Mesodermal cell (in vitro differentiated cells): ENCODE data around the gene TMEM117.

Experiments
- H3K27ac ChIP-seq: 2 replicates; pipeline ENCODE4 v1.7.0; 2013; ENCODE audit warnings: mild to moderate bottlenecking, low read depth, low read length, moderate library complexity; ENCODE audit not compliant: severe bottlenecking
- H3K36me3 ChIP-seq: 2 replicates; pipeline ENCODE4 v1.7.1; 2013; ENCODE audit warnings: mild to moderate bottlenecking, low read length, moderate library complexity; ENCODE audit not compliant: control insufficient read depth, insufficient read depth
- H3K4me1 ChIP-seq: one replicate; pipeline ENCODE4 v1.7.1; 2013; ENCODE audit warnings: mild to moderate bottlenecking, low read length; ENCODE audit not compliant: insufficient read depth, control insufficient read depth, poor library complexity, severe bottlenecking
- H3K4me3 ChIP-seq: 2 replicates; pipeline ENCODE4 v1.7.0; 2013; ENCODE audit warnings: low read length, control low read depth, mild to moderate bottlenecking; ENCODE audit not compliant: insufficient read depth, poor library complexity, severe bottlenecking; ENCODE audit errors: extremely low read depth
- H3K9me3 ChIP-seq: 2 replicates; pipeline ENCODE4 v1.7.1; 2013; ENCODE audit warnings: mild to moderate bottlenecking, low read length, moderate library complexity; ENCODE audit not compliant: control insufficient read depth
- WGBS, 2 experiments: methylation state at CpG; one replicate each; pipeline ENCODE4 v1.1.5; 2013; ENCODE audit warnings: missing lambda C conversion rate in 2 of 2; ENCODE audit not compliant: insufficient coverage in 2 of 2; 5-methylcytosine and 5-hydroxymethylcytosine counted together

The TMEM117 gene

DNA sequence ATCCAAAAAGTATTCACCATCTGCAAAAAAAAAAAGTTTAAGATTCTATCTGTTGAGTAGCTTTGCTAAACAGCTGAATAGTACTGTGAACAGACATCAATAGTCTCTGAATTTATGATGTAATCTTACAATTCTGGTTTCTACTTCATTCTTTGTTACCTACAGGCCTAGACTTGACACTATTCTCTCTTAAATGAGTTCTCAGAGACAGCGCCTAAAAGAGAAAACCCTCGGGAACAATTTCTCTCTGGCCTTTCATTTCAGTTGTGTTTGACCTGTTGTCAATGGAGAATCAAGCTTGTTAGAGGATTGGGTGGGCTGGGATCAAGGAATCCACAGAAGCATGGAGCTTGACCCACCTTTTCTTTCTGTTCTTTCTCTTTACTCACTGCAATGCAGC is 23.8 kb upstream of the TMEM117 start:
- no peaks in the 10 kb centered on the region for H3K36me3 ChIP-seq
- no peaks in the 10 kb centered on the region for H3K9me3 ChIP-seq
- H3K4me1 ChIP-seq, result no peaks in the 10 kb centered on the region
- H3K27ac ChIP-seq, result no peak overlapping the region
- no peak overlapping the region for H3K4me3 ChIP-seq
- 85 to 100% methylated on average over 2 of the region's 2 CpGs for whole genome bisulfite sequencing, 2 experiments

DNA sequence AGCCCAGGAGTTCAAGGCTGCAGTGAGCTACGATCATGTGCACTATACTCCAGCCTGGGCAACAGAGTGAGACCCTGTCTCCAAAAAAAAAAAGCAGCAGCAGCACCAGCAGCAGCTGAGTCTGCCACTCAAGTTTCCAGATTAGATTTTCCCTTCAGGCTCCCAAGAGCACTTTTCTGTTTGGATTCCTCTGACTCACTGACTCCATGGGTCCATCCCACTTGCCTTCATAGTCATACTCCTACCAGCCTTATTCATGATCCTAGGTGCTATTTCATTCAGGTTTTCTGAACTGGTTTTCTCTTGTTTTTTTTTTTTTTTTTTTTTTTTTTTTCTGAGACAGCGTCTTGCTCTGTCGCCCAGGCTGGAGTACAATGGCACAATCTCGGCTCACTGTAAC is 23.0 kb upstream of the TMEM117 start:
- WGBS, 2 experiments, result 96 to 100% methylated on average over 1 to 3 of the region's 4 CpGs

GRCh38 chr12:43815416-43815815 is 20.5 kb upstream of the TMEM117 start:
- WGBS, 2 experiments, result 96 to 97% methylated on average over 3 of the region's 3 CpGs
- H3K4me1 ChIP-seq, result no peaks in the 10 kb centered on the region
- no peak overlapping the region for H3K27ac ChIP-seq
- no peaks in the 10 kb centered on the region for H3K36me3 ChIP-seq
- no peak overlapping the region for H3K4me3 ChIP-seq
- H3K9me3 ChIP-seq, result no peaks in the 10 kb centered on the region

More for the DNA sequence above, 23.0 kb upstream of the TMEM117 start:
- no peaks in the 10 kb centered on the region for H3K9me3 ChIP-seq
- no peak overlapping the region for H3K4me3 ChIP-seq
- H3K27ac ChIP-seq, result no peak overlapping the region
- no peaks in the 10 kb centered on the region for H3K36me3 ChIP-seq
- H3K4me1 ChIP-seq, result no peaks in the 10 kb centered on the region

DNA sequence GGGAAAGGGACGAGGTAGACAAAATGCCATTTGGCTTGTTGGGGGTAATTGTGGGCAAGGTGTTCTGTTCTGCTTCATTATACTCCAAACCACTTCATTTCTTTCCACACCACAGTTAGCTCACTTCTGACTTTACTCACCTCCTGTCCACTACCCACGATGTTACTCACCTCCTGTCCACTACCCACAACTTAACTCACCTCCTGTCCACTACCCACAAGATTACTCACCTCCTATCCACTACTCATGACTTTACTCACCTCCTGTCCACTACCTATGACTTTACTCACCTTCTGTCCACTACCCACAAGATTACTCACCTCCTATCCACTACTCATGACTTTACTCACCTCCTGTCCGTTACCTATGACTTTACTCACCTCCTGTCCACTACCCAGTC is 19.7 kb upstream of the TMEM117 start:
- Histone ChIP-seq H3K27ac (no peak overlapping the region), H3K4me1 (no peaks in the 10 kb centered on the region), H3K4me3 (no peak overlapping the region), H3K9me3 (no peaks in the 10 kb centered on the region), H3K36me3 (no peaks in the 10 kb centered on the region)
- 76 to 96% methylated on average over 1 to 2 of the region's 3 CpGs for WGBS, 2 experiments

- WGBS, 2 experiments, result 91 to 93% methylated on average over 6 to 8 of the region's 8 CpGs
- H3K27ac ChIP-seq, result no peak overlapping the region
- H3K4me1 ChIP-seq, result peaks cover 3% of the 10 kb centered on the region
- H3K36me3 ChIP-seq, result no peaks in the 10 kb centered on the region
- H3K9me3 ChIP-seq, result no peaks in the 10 kb centered on the region
- H3K4me3 ChIP-seq, result no peak overlapping the region
Observed at GRCh38 chr12:43824207-43824775, 11.6 kb upstream of the TMEM117 start.

- WGBS, 2 experiments, result 80 to 83% methylated on average over 1 of the region's 3 CpGs
- Histone ChIP-seq H3K27ac (no peak overlapping the region), H3K4me1 (peaks cover 9% of the 10 kb centered on the region), H3K9me3 (no peaks in the 10 kb centered on the region), H3K4me3 (no peak overlapping the region), H3K36me3 (no peaks in the 10 kb centered on the region)
Observed at GRCh38 chr12:43826681-43827080, 9.2 kb upstream of the TMEM117 start.

GRCh38 chr12:43827093-43827492 is 8.8 kb upstream of the TMEM117 start:
- Histone ChIP-seq H3K4me3 (no peak overlapping the region), H3K36me3 (no peaks in the 10 kb centered on the region), H3K4me1 (peaks cover 9% of the 10 kb centered on the region), H3K9me3 (no peaks in the 10 kb centered on the region), H3K27ac (no peak overlapping the region)
- WGBS, 2 experiments, result 67% methylated on average over 1 of the region's 1 CpG; no CpG with 5 or more reads in 1 of the 2 experiments

- no peaks in the 10 kb centered on the region for H3K9me3 ChIP-seq
- H3K36me3 ChIP-seq, result no peaks in the 10 kb centered on the region
- H3K27ac ChIP-seq, result no peak overlapping the region
- peaks cover 9% of the 10 kb centered on the region for H3K4me1 ChIP-seq
- H3K4me3 ChIP-seq, result no peak overlapping the region
- no CpG with 5 or more reads among the region's 4 CpGs for WGBS, 2 experiments
Observed at GRCh38 chr12:43832463-43833168, 3.3 kb upstream of the TMEM117 start.

DNA sequence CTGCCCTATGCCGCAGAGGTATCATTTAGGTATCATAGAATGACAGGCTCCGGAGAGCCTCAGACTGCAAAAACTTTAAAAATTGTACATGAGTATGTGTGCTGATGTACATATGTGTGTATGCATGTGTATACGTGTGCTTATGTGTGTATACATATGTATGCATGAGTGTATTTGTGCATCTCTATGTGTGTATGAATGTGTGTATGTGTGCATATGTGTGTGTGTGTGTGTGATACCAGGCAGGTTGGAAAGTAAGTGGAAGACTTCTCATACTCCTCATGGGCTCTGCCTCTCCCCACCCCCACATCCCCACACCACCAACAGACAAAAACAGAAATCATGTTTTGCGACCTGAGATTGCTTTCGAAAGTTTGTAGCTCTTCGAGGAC is 621 bp upstream of the TMEM117 start:
- Histone ChIP-seq H3K4me3 (peak overlapping the region; percentile 58), H3K4me1 (no peaks in the 10 kb centered on the region), H3K36me3 (no peaks in the 10 kb centered on the region), H3K9me3 (no peaks in the 10 kb centered on the region), H3K27ac (no peak overlapping the region)
- 81 to 92% methylated on average over 3 to 4 of the region's 6 CpGs for WGBS, 2 experiments

DNA sequence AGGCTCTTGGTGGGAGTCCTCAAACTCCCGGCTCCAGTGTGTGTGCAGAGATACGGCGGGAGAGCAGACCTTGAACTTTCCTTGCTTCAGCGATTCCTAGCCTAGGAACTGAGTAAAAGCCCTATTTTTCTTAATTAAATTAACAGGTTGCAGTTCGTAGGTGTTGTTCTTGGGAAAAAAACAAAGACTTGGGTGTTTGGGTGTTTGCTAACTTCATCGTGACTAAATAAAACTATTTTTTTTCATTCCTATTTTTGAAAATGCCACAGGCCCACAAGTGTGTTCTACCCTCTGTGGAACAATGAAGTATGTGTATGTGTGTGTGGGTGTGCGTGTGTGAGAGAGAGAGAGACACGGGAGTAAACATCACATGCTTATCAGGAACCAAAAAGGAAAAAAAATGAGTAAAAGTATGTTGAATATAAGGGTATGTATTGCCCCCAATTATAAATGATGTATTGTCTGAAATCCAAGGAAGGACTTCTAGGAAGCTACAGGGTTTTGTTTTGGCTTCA is 651 bp downstream of the TMEM117 start:
- no peak overlapping the region for H3K27ac ChIP-seq
- H3K4me3 ChIP-seq, result peak overlapping the region; percentile 58
- no peaks in the 10 kb centered on the region for H3K36me3 ChIP-seq
- H3K4me1 ChIP-seq, result no peaks in the 10 kb centered on the region
- H3K9me3 ChIP-seq, result no peaks in the 10 kb centered on the region
- 42 to 59% methylated on average over 2 of the region's 8 CpGs for WGBS, 2 experiments

DNA sequence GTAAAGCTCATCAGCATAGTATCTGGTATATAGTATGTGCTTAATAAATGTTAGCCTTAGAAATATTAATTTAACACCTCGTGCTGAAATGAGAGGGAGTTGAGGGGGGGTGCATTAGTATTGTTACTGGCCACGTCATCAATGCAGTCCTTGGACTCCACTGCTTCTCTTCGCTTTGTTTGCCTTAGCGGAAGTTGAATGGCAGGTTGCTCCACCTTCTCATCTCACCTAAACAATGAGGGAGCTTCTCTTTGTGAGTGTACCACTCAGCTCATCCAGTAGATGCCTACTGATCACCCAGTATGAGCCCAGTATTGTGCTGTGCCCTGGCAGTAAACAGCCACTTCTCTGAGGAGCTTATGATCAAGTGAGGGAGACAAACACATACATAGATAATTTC is 4.5 kb downstream of the TMEM117 start:
- Histone ChIP-seq H3K4me1 (no peaks in the 10 kb centered on the region), H3K36me3 (no peaks in the 10 kb centered on the region), H3K9me3 (no peaks in the 10 kb centered on the region), H3K4me3 (no peak overlapping the region), H3K27ac (no peak overlapping the region)
- 64 to 88% methylated on average over 3 to 4 of the region's 4 CpGs for WGBS, 2 experiments
